HG03066 (cell line): ENCODE results near the gene BRD2.
A peak's percentile ranks its signal among the peaks of the same experiment; 100 is the strongest.

ENCODE experiments used
- ATAC-seq: cut with Tn5 transposase; IDR thresholded peaks from one replicate; pipeline ENCODE4 v1.9.1; 2021; ENCODE audit warnings: low read depth; ENCODE audit not compliant: unreplicated experiment

Gene BRD2

GRCh38 chr6:32947552-32948465 lies 20.6 kb upstream of the BRD2 start:
- ATAC-seq: no peak

- no peak for ATAC-seq
Measured at GRCh38 chr6:32949113-32949512, 19.3 kb upstream of the BRD2 start.

GRCh38 chr6:32950010-32950409 lies 18.4 kb upstream of the BRD2 start:
- no peak for ATAC-seq

GRCh38 chr6:32950449-32950848 lies 17.9 kb upstream of the BRD2 start:
- no peak for ATAC-seq

GRCh38 chr6:32952817-32953739 lies 15.3 kb upstream of the BRD2 start, which contains the start of gene HLA-DMA:
Gene HLA-DMA, minus strand, starts transcription at chr6:32953097. Its CDS starts 61 bp downstream, at chr6:32953036.
- ATAC-seq: peak; percentile 92

- ATAC-seq: no peak
Measured at GRCh38 chr6:32953775-32954174, 14.6 kb upstream of the BRD2 start.

GRCh38 chr6:32954267-32954666 lies 14.1 kb upstream of the BRD2 start:
- ATAC-seq: no peak

GRCh38 chr6:32954986-32955802 lies 13.2 kb upstream of the BRD2 start:
- no peak for ATAC-seq

- ATAC-seq: no peak
Measured at GRCh38 chr6:32956176-32956575, 12.2 kb upstream of the BRD2 start.

- ATAC-seq: no peak
Measured at GRCh38 chr6:32960563-32960962, 7.8 kb upstream of the BRD2 start.

GRCh38 chr6:32962213-32962826 lies 6.1 kb upstream of the BRD2 start:
- ATAC-seq: no peak

- ATAC-seq: no peak
Measured at GRCh38 chr6:32963866-32964265, 4.5 kb upstream of the BRD2 start.

- ATAC-seq: no peak
Measured at GRCh38 chr6:32964776-32965175, 3.6 kb upstream of the BRD2 start.

- no peak for ATAC-seq
Measured at GRCh38 chr6:32967151-32968091, 973 bp upstream of the BRD2 start.

- ATAC-seq: no peak
Measured at GRCh38 chr6:32968867-32969684, 682 bp downstream of the BRD2 start.

GRCh38 chr6:32969685-32970412 lies 1.5 kb downstream of the BRD2 start:
- no peak for ATAC-seq
